Endodermal cell (in vitro differentiated cells): ENCODE results near the gene CLEC11A. TPM values are rescaled to one million over a fixed set of nuclear protein-coding genes. Genes with fewer than 3 reads are reported as not detected.
"Not testable (repeated sequence)": the region's sequence is repeated elsewhere in the genome, so short reads cannot be mapped to it uniquely, and the experiment has no call there.

Experiments used
- DNase-seq: peaks from one replicate; pipeline ENCODE4 v3.0.0-alpha.2; 2017
- H3K27ac ChIP-seq: 2 replicates; pipeline ENCODE4 v1.5.1; 2013; ENCODE audit warnings: mild to moderate bottlenecking, low read depth, low read length, moderate library complexity
- H3K27me3 ChIP-seq: 2 replicates; pipeline ENCODE4 v1.6.1; 2013; ENCODE audit warnings: mild to moderate bottlenecking, low read length, moderate library complexity; ENCODE audit not compliant: insufficient read depth, control insufficient read depth, poor library complexity, severe bottlenecking
- H3K36me3 ChIP-seq: 2 replicates; pipeline ENCODE4 v1.7.0; 2013; ENCODE audit warnings: mild to moderate bottlenecking, low read length, moderate library complexity; ENCODE audit not compliant: control insufficient read depth, insufficient read depth
- H3K4me1 ChIP-seq: one replicate; pipeline ENCODE4 v1.7.0; 2013; ENCODE audit warnings: low read length; ENCODE audit not compliant: control insufficient read depth, insufficient read depth
- H3K4me3 ChIP-seq: 2 replicates; pipeline ENCODE4 v1.5.1; 2013; ENCODE audit warnings: mild to moderate bottlenecking, low read length, moderate library complexity
- H3K9ac ChIP-seq: 2 replicates; pipeline ENCODE4 v1.6.1; 2013; ENCODE audit warnings: mild to moderate bottlenecking, low read length, moderate library complexity; ENCODE audit not compliant: poor library complexity, severe bottlenecking; ENCODE audit errors: extremely low read depth
- H3K9me3 ChIP-seq: 2 replicates; pipeline ENCODE4 v1.6.1; 2013; ENCODE audit warnings: mild to moderate bottlenecking, low read length, moderate library complexity; ENCODE audit not compliant: control insufficient read depth
- H3K27ac Mint-ChIP-seq: 2 replicates; pipeline ENCODE4 v1.8.0; 2020; ENCODE audit warnings: mixed read lengths
- H3K27me3 Mint-ChIP-seq: 2 replicates; pipeline ENCODE4 v1.8.0; 2021; ENCODE audit warnings: mild to moderate bottlenecking, mixed read lengths; ENCODE audit not compliant: insufficient read depth
- H3K36me3 Mint-ChIP-seq: 2 replicates; pipeline ENCODE4 v1.8.0; 2020; ENCODE audit warnings: low read depth, mixed read lengths
- H3K4me1 Mint-ChIP-seq: 2 replicates; pipeline ENCODE4 v1.8.0; 2020; ENCODE audit warnings: mixed read lengths
- H3K4me3 Mint-ChIP-seq: 2 replicates; pipeline ENCODE4 v1.8.0; 2020; ENCODE audit warnings: mild to moderate bottlenecking, moderate library complexity, mixed read lengths
- H3K9me3 Mint-ChIP-seq: 2 replicates; pipeline ENCODE4 v1.8.0; 2020; ENCODE audit warnings: mild to moderate bottlenecking, mixed read lengths
- CTCF ChIP-seq: fragments of 200-600 bp; sonication (generic); conservative IDR thresholded peaks from 2 replicates; pipeline ENCODE4 v1.5.0; 2021; ENCODE audit warnings: antibody characterized with exemption, mild to moderate bottlenecking
- WGBS, 2 experiments: methylation state at CpG; one replicate each; pipeline versions ENCODE4 v1.1.5 to v1.1.7; 2013; ENCODE audit warnings: missing lambda C conversion rate in 2 of 2, mixed read lengths in 1 of 2; ENCODE audit not compliant: insufficient coverage in 1 of 2, insufficient read length in 1 of 2; 5-methylcytosine and 5-hydroxymethylcytosine counted together
- total RNA-seq, 2 donors: library from RNA; stranded (reverse); fragmentation: NEBNext Ultra II Directional in 1 of 2; extraction: Animal tissue kit (Norgen Biotek cat#: 25700) in 1 of 2; gene quantifications; 2 replicates in 1 of 2; 3 replicates in 1 of 2; pipeline ENCODE4 v1.2.1, GENCODE V29; 2021

CLEC11A gene
- total RNA-seq, 2 donors from 2014 or later, result 4.0 to 6.2 TPM

- WGBS, 2 experiments, result 67 to 81% methylated on average over 2 to 10 of the region's 10 CpGs
- H3K9me3 ChIP-seq, result no peaks in the 10 kb centered on the region
- no peak for TF ChIP-seq CTCF
- DNase-seq, result no peak
- H3K36me3 Mint-ChIP-seq, result no peaks in the 10 kb centered on the region
- no peaks in the 10 kb centered on the region for H3K4me1 Mint-ChIP-seq
- H3K9ac ChIP-seq, result no peak overlapping the region
- H3K27me3 ChIP-seq, result no peaks in the 10 kb centered on the region
- H3K27me3 Mint-ChIP-seq, result peaks cover 8% of the 10 kb centered on the region
- H3K9me3 Mint-ChIP-seq, result no peaks in the 10 kb centered on the region
- H3K4me3 Mint-ChIP-seq, result no peak overlapping the region
- no peak overlapping the region for H3K4me3 ChIP-seq
- no peak overlapping the region for H3K27ac Mint-ChIP-seq
- no peaks in the 10 kb centered on the region for H3K4me1 ChIP-seq
- no peak overlapping the region for H3K27ac ChIP-seq
- no peaks in the 10 kb centered on the region for H3K36me3 ChIP-seq
Measured at GRCh38 chr19:50745221-50745620, 22.1 kb downstream of the CLEC11A start.

GRCh38 chr19:50747141-50747540 lies 24.0 kb downstream of the CLEC11A start:
- H3K36me3 Mint-ChIP-seq, H3K27me3 Mint-ChIP-seq, H3K27me3 ChIP-seq, DNase-seq, H3K27ac ChIP-seq, H3K9me3 Mint-ChIP-seq, H3K27ac Mint-ChIP-seq, H3K4me1 ChIP-seq, H3K36me3 ChIP-seq, H3K4me3 Mint-ChIP-seq, H3K4me1 Mint-ChIP-seq, H3K9ac ChIP-seq, H3K9me3 ChIP-seq, H3K4me3 ChIP-seq: not testable (repeated sequence)
- WGBS, 2 experiments, result 85 to 92% methylated on average over 8 to 12 of the region's 14 CpGs

GRCh38 chr19:50749490-50749889 lies 26.3 kb downstream of the CLEC11A start:
- H3K4me1 Mint-ChIP-seq, result no peaks in the 10 kb centered on the region
- no peaks in the 10 kb centered on the region for H3K9me3 ChIP-seq
- H3K4me3 ChIP-seq, result no peak overlapping the region
- no peak for TF ChIP-seq CTCF
- H3K4me3 Mint-ChIP-seq, result no peak overlapping the region
- WGBS, 2 experiments, result 73 to 86% methylated on average over 2 to 3 of the region's 6 CpGs
- no peaks in the 10 kb centered on the region for H3K36me3 ChIP-seq
- peaks cover 15% of the 10 kb centered on the region for H3K27me3 Mint-ChIP-seq
- H3K9me3 Mint-ChIP-seq, result no peaks in the 10 kb centered on the region
- no peaks in the 10 kb centered on the region for H3K36me3 Mint-ChIP-seq
- H3K27ac ChIP-seq, result no peak overlapping the region
- H3K9ac ChIP-seq, result no peak overlapping the region
- no peak overlapping the region for H3K27ac Mint-ChIP-seq
- no peaks in the 10 kb centered on the region for H3K27me3 ChIP-seq
- DNase-seq, result no peak
- H3K4me1 ChIP-seq, result no peaks in the 10 kb centered on the region

GRCh38 chr19:50750010-50750409 lies 26.8 kb downstream of the CLEC11A start:
- no peaks in the 10 kb centered on the region for H3K9me3 Mint-ChIP-seq
- no peak for TF ChIP-seq CTCF
- H3K36me3 ChIP-seq, result no peaks in the 10 kb centered on the region
- H3K36me3 Mint-ChIP-seq, result no peaks in the 10 kb centered on the region
- no peaks in the 10 kb centered on the region for H3K9me3 ChIP-seq
- no peak overlapping the region for H3K4me3 ChIP-seq
- no peaks in the 10 kb centered on the region for H3K4me1 ChIP-seq
- no peaks in the 10 kb centered on the region for H3K27me3 ChIP-seq
- WGBS, 2 experiments, result 86 to 88% methylated on average over 15 of the region's 15 CpGs
- no peak overlapping the region for H3K27ac Mint-ChIP-seq
- H3K9ac ChIP-seq, result no peak overlapping the region
- H3K27me3 Mint-ChIP-seq, result peaks cover 16% of the 10 kb centered on the region
- H3K4me3 Mint-ChIP-seq, result no peak overlapping the region
- H3K27ac ChIP-seq, result no peak overlapping the region
- H3K4me1 Mint-ChIP-seq, result no peaks in the 10 kb centered on the region
- no peak for DNase-seq
